Activated naive CD4-positive, alpha-beta T cell treated with anti-CD3 and anti-CD28 coated beads, Interleukin-2, amount 50 U/mL, for 72 hours (primary cell): Measurements from ENCODE around the gene KIR3DL2. TPM values are rescaled to one million over a fixed set of nuclear protein-coding genes. Genes with fewer than 3 reads are reported as not detected.
"Not testable (repeated sequence)": the region's sequence is repeated elsewhere in the genome, so short reads cannot be mapped to it uniquely, and the experiment has no call there.

ENCODE experiments used
- ATAC-seq, 2 donors: fragments of 150-1000 bp; cut with Tn5 transposase; 2 replicates each; pipeline ENCODE4 v1.10.0; 2021; ENCODE audit warnings: mild to moderate bottlenecking in 2 of 2, moderate library complexity in 2 of 2
- DNase-seq, 2 donors: peaks; one replicate each; pipeline ENCODE4 v3.0.0; 2021 to 2022; ENCODE audit warnings: low spot score in 2 of 2
- H3K27ac Mint-ChIP-seq, 2 donors: one replicate each; pipeline ENCODE4 v1.8.0; 2022; ENCODE audit warnings: mild to moderate bottlenecking in 2 of 2, mixed read lengths in 2 of 2
- H3K36me3 Mint-ChIP-seq, 2 donors: one replicate each; pipeline ENCODE4 v1.8.0; 2022; ENCODE audit warnings: mixed read lengths in 2 of 2
- H3K9me3 Mint-ChIP-seq, 2 donors: one replicate each; pipeline ENCODE4 v1.8.0; 2022; ENCODE audit warnings: mixed read lengths in 2 of 2
- total RNA-seq, 2 donors: library from RNA; stranded (reverse); gene quantifications; one replicate each; pipeline ENCODE4 v1.2.3, GENCODE V29; 2022

KIR3DL2 gene
- total RNA-seq, 2 donors from 2014 or later: 0.98 to 1.1 TPM

DNA sequence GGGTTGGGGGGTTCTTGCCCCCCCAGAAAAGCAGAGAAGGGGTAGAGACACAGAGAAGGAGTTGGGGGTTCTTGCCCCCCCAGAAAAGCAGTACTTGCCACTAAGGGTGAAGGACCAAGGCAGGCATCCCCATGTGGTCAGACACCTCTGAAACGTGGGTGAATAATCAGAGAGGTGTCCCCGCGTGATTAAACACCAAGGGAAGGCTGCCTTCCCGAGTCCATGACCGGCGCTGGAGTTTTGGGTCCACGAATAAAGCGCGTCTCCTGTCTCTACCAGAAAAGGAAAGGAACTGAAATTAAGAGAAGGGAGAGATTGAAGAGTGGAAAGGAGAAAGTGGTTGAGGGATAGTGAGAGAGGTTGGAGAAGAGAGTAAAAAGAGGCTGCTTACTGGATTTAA lies 49.4 kb downstream of the KIR3DL2 start:
- DNase-seq, H3K27ac Mint-ChIP-seq, H3K9me3 Mint-ChIP-seq, H3K36me3 Mint-ChIP-seq, ATAC-seq: not testable (repeated sequence)

DNA sequence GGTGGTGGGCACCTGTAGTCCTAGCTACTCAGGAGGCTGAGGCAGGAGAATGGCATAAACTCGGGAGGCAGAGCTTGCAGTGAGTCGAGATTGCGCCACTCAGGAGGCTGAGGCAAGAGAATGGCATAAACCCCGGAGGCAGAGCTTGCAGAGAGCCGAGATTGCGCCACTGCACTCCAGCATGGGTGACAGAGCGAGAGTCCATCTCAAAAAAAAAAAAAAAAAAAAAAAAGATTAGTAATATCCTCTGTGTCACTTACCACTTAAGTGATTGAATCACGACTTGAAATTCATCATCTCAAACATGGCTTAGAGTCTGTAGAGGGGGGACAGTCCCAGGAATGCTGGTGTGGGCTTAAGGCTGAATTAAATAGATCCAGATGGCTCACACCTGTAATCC lies 50.9 kb downstream of the KIR3DL2 start:
- DNase-seq, H3K9me3 Mint-ChIP-seq, ATAC-seq, H3K36me3 Mint-ChIP-seq, H3K27ac Mint-ChIP-seq: not testable (repeated sequence)

DNA sequence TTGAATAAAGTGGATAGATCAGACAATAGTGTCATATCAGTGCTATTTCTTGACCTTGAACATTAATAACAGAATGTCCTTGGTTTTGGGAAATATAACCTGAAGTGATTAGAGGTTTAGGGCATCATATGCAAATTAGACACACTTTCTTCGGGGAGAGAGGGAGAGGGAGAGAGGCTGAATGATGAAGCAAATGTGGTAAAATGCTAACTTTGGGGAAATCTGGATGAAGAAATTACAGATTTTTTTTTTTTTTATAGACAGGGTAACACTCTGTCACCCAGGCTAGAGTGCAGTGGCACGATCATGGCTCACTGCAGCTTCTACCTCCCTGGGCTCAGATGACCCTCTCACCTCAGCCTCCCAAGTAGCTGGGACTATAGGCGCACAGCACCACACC lies 51.8 kb downstream of the KIR3DL2 start:
- Mint-ChIP-seq H3K27ac (no peak overlapping the region), H3K36me3 (no peaks in the 10 kb centered on the region), H3K9me3 (no peaks in the 10 kb centered on the region)
- DNase-seq (no peak), ATAC-seq (no peak)

DNA sequence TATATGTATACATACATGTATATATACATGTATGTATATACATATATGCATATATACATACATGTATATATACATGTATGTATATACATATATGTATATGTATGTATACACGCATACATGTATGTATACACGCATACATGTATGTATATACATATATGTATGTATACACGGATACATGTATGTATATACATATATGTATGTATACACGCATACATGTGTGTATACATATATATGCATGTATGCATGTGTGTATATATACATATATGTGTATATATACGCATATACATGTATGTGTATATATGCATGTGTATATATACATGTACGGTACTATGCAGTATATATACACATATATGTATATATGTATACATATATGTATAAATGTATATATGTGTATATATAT lies 53.1 kb downstream of the KIR3DL2 start:
- H3K27ac Mint-ChIP-seq: no peak overlapping the region
- H3K36me3 Mint-ChIP-seq: no peaks in the 10 kb centered on the region
- ATAC-seq (no peak), DNase-seq (no peak)
- no peaks in the 10 kb centered on the region for H3K9me3 Mint-ChIP-seq

DNA sequence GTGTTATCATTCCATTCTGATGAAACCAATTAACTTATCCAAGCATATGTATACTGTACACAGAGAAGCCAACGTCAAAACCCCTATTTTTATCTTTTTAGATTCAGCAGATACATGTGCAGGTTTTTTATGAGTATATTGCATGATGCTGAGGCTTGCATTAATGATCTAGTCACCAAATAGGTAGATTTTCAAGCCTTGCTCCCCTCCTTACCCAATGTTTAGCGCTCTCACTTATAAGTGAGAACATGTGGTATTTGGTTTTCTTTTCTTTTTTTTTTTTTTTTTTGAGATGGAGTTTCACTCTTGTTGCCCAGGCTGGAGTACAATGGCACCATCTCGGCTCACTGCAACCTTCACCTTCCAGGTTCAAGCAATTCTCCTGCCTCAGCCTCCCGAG lies 54.0 kb downstream of the KIR3DL2 start:
- not testable (repeated sequence) for H3K9me3 Mint-ChIP-seq, H3K27ac Mint-ChIP-seq, ATAC-seq

DNA sequence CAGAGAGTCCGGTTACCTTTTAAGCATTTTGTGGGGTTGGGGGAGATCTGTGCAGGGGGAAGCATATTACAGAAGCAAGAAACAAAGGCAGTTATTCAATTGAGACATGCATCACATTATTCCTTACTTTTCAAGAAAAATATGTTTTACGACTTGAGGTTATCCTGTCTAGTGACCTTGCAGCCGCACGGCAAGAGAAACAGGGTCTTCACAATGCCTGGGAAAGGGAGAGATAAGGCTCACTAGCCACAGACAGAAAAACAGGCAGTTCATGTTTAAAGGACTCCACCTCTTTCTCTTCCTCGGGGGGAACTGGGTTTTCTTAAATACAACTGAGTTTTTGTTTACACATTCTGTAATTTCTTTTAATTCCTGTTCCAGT lies 55.2 kb downstream of the KIR3DL2 start:
- DNase-seq (no peak), ATAC-seq (no peak)
- Mint-ChIP-seq H3K9me3 (peaks cover 0 to 1% of the 10 kb centered on the region in 2 donors), H3K27ac (peak overlapping the region in 1 of 2 donors; percentile 44), H3K36me3 (no peaks in the 10 kb centered on the region)

More for the DNA sequence above, 54.0 kb downstream of the KIR3DL2 start:
- not testable (repeated sequence) for DNase-seq, H3K36me3 Mint-ChIP-seq

DNA sequence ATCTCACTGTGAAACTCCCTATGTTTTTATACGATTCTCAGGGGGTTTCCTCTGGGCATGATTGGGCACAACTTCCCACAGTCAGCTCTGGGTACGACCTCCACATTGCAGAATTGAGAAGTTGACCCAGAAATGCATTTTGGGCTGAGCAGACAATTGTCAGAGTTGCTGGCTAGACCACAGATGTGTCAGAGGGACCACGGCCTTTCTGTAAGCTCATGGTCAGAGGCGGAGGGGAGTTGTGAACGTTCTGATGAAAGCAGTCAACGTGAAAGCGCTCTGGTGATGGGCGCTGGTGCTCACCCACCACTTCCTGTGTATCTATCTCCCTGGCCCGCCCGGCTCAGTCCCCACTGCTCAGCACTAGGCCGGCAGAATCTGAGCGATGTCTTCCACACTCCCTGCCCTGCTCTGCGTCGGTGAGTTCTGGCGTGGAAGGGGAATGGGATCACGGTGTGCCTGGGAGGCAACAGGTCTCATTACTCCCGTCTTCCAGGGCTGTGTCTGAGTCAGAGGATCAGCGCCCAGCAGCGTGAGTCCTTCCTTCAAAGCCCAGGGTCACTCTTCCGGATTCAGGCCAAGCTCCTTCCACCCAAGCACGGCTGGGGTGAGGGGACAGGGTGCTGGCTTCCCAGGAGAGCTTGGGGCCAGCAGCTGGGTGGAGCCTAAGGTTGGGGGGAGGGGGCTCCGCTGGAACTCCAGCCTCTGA lies 55.7 kb downstream of the KIR3DL2 start, which contains the start of gene NCR1:
NCR1 (plus strand) TSS at position 346 of the 709 bp plus-strand sequence; CDS start at position 386, 40 bp downstream.
- peak in 1 of 2 donors; percentile 58 for ATAC-seq
- Mint-ChIP-seq H3K27ac (peak within 1 kb of the TSS in 1 of 2 donors; percentile 44), H3K9me3 (peaks cover 0 to 6% of the 10 kb centered on the region in 2 donors), H3K36me3 (no peaks in the 10 kb centered on the region)
- no peak for DNase-seq

DNA sequence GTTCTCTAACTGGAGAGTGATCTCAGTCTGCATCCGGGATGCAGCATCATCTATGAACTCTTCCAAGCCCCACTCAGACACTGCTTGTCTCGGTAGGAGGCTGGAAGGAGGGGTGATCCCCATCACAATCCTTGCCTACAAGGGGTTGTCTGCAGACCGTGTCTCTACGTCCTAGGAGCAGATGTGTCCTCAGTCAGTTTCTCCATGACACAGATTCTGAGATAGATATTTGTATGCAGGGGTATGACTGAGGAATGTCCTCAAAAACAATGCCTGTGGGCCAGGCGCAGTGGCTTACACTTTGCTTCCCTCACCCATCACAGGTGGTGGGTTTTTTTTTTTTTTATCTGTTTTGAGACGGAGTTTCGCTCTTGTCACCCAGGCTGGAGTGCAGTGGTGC lies 56.6 kb downstream of the KIR3DL2 start:
- DNase-seq: no peak
- H3K27ac Mint-ChIP-seq: no peak overlapping the region
- peaks cover 0 to 6% of the 10 kb centered on the region in 2 donors for H3K9me3 Mint-ChIP-seq
- no peaks in the 10 kb centered on the region for H3K36me3 Mint-ChIP-seq
- no peak for ATAC-seq

DNA sequence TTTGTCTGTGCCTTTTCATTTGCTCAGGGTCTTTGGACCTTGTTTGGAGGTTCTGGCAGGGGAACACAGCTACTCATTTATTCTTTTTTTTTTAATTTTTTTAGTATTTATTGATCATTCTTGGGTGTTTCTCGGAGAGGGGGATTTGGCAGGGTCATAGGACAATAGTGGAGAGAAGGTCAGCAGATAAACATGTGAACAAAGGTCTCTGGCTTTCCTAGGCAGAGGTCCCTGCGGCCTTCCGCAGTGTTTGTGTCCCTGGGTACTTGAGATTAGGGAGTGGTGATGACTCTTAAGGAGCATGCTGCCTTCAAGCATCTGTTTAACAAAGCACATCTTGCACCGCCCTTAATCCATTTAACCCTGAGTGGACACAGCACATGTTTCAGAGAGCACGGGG lies 57.7 kb downstream of the KIR3DL2 start:
- not testable (repeated sequence) for H3K36me3 Mint-ChIP-seq, ATAC-seq, H3K27ac Mint-ChIP-seq, DNase-seq, H3K9me3 Mint-ChIP-seq

Other genes with a start within 250 kb of the KIR3DL2 start
- gene LILRB1, start 220.0 kb upstream of the KIR3DL2 start, total RNA-seq: under 1 TPM; 0.31 to 0.34 TPM
- not detected for gene LILRB4, start 187.5 kb upstream of the KIR3DL2 start, total RNA-seq
- not detected for gene KIR3DL3, start 126.0 kb upstream of the KIR3DL2 start, total RNA-seq
- gene KIR2DL3, start 111.9 kb upstream of the KIR3DL2 start, total RNA-seq: under 1 TPM in 1 of 2 donors, not detected in 1; 0.27 TPM
- gene KIR2DL1, start 80.7 kb upstream of the KIR3DL2 start, total RNA-seq: not detected
- under 1 TPM in 1 of 2 donors, not detected in 1; 0.25 TPM for gene KIR2DL4, start 46.8 kb upstream of the KIR3DL2 start, total RNA-seq
- gene KIR3DL1, start 34.0 kb upstream of the KIR3DL2 start, total RNA-seq: under 1 TPM; 0.18 to 0.23 TPM
- gene KIR2DS4, start 17.8 kb upstream of the KIR3DL2 start, total RNA-seq: under 1 TPM; 0.18 to 0.45 TPM
- gene FCAR, start 23.8 kb downstream of the KIR3DL2 start, total RNA-seq: not detected
- gene NCR1, start 55.7 kb downstream of the KIR3DL2 start, total RNA-seq: under 1 TPM; 0.61 to 0.89 TPM
- not detected for gene NLRP7, start 97.1 kb downstream of the KIR3DL2 start, total RNA-seq
- 1 to 10 TPM; 2.3 to 7.0 TPM for gene NLRP2, start 115.9 kb downstream of the KIR3DL2 start, total RNA-seq
- gene GP6, start 187.8 kb downstream of the KIR3DL2 start, total RNA-seq: under 1 TPM in 1 of 2 donors, not detected in 1; 0.75 TPM
- 10 to 100 TPM; 15.9 to 16.0 TPM for gene RDH13, start 212.7 kb downstream of the KIR3DL2 start, total RNA-seq
- gene EPS8L1, start 225.4 kb downstream of the KIR3DL2 start, total RNA-seq: 1 to 10 TPM; 1.2 to 2.6 TPM